ENCODE measurements around the gene MTOR.
"Not testable (repeated sequence)": the region's sequence is repeated elsewhere in the genome, so short reads cannot be mapped to it uniquely, and the experiment has no call there.

MTOR gene

GRCh38 chr1:11280719-11281376, 18.5 kb upstream of the MTOR start:
- no peak for DNase-seq (ENCODE audit: low read depth in 2 of 3, low spot score in 1 of 3)

GRCh38 chr1:11279630-11280029, 17.3 kb upstream of the MTOR start:
- no peak for DNase-seq (ENCODE audit: low read depth in 2 of 3, low spot score in 1 of 3)

- DNase-seq (ENCODE audit: low read depth in 2 of 3, low spot score in 1 of 3) = no peak
These were observed 16.8 kb upstream of the MTOR start for GRCh38 chr1:11279152-11279551.

- DNase-seq (ENCODE audit: low read depth in 2 of 3, low spot score in 1 of 3) = peak in 1 of 3 donors; percentile 14
These were observed 11.4 kb upstream of the MTOR start for GRCh38 chr1:11273595-11274234.

DNA sequence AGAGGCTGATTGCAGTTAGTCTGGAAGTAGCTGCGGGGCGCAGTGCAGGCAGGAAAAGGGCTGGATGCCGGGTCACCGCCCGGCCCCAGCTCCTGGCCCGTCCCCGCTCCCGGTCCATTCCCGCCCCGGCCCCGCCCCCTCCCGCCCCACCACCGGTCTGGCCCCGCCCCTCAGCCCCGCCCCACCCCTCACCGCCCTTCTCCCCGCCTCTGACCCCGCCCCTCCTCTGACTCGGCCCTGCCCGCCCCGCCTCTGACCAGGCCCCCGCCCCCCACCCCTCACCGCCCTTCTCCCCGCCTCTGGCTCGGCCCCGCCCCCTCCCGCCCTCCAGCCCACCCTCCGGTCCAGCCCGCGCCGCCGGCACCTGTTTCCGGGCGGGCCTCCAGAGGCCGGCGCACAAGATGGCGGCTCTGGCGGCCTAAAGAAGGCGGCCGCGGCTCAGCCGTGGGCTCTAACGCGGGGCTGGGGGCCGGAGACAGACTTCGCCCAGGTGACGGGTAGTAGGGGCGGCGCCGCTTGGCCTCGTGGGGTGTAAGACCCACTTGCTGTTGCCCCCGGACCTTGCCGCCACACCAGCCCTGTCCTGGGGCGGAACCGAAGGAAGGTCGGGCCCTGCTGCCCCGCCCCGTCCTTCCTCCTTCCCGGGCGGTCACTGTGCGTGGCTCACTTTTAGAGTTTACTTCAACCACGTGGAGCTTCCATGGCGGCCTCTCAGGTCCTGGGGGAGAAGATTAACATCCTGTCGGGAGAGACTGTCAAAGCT, 10.7 kb upstream of the MTOR start, which contains the start of gene UBIAD1:
Gene UBIAD1 (plus strand): TSS at position 367 of the 763 bp plus-strand sequence. CDS start 334 bp downstream, at position 701.
- peak; percentile 76 to 82 (median 76) for DNase-seq (ENCODE audit: low read depth in 2 of 3, low spot score in 1 of 3)

- no peak for DNase-seq (ENCODE audit: low read depth in 2 of 3, low spot score in 1 of 3)
These were observed 10.1 kb upstream of the MTOR start for GRCh38 chr1:11272544-11272831.

DNA sequence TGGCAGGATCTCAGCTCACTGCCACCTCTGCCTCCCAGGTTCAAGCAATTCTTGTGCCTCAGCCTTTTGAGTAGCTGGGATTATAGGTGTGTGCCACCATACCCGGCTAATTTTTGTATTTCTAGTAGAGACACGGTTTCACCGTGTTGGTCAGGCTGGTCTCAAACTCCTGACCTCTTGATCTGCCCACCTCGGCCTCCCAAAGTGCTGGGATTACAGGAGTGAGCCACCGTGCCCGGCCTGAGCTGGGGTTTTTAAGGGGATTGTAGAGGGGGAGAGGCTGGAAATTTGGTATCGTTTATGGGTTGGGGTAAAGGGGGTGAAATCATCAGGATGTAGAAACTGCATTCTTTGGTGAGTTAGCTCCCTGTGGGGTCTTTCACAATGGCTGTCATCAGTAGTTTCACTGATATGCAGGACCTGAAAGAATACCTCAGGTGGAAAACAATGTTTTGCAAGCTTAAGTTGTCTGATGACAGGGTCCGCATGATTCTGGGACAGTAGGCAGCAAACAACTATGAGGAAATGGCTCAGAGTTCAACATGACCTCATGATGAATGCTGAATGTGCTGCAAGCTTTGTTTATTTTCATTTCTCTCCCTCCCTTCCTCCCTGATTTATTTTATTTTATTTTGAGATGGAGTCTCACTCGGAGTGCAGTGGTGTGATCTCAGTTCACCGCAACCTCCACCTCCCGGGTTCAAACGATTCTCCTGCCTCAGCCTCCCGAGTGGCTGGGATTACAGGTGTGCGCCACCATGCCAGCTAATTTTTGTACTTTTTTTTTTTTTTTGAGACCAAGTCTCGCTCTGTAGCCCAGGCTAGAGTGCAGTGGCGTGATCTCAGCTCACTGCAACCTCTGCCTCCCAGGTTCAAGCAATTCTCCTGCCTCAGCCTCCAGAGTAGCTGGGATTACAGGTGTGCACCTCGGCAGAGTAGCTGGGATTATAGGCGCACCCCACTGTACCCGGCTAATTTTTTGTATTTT, 5.3 kb upstream of the MTOR start:
- DNase-seq (ENCODE audit: low read depth in 2 of 3, low spot score in 1 of 3) = not testable (repeated sequence)

GRCh38 chr1:11266268-11267074, 4.1 kb upstream of the MTOR start:
- DNase-seq (ENCODE audit: low read depth in 2 of 3, low spot score in 1 of 3) = no peak

GRCh38 chr1:11256299-11256698, 6.1 kb downstream of the MTOR start:
- DNase-seq (ENCODE audit: low read depth in 2 of 3, low spot score in 1 of 3) = no peak

GRCh38 chr1:11253226-11253625, 9.1 kb downstream of the MTOR start:
- no peak for DNase-seq (ENCODE audit: low read depth in 2 of 3, low spot score in 1 of 3)

- DNase-seq (ENCODE audit: low read depth in 2 of 3, low spot score in 1 of 3) = no peak
These were observed 9.8 kb downstream of the MTOR start for GRCh38 chr1:11252538-11252937.

GRCh38 chr1:11248169-11248568, 14.2 kb downstream of the MTOR start:
- DNase-seq (ENCODE audit: low read depth in 2 of 3, low spot score in 1 of 3) = no peak

GRCh38 chr1:11245904-11246719, 16.2 kb downstream of the MTOR start:
- no peak for DNase-seq (ENCODE audit: low read depth in 2 of 3, low spot score in 1 of 3)

GRCh38 chr1:11245248-11245647, 17.1 kb downstream of the MTOR start:
- DNase-seq (ENCODE audit: low read depth in 2 of 3, low spot score in 1 of 3) = no peak

DNA sequence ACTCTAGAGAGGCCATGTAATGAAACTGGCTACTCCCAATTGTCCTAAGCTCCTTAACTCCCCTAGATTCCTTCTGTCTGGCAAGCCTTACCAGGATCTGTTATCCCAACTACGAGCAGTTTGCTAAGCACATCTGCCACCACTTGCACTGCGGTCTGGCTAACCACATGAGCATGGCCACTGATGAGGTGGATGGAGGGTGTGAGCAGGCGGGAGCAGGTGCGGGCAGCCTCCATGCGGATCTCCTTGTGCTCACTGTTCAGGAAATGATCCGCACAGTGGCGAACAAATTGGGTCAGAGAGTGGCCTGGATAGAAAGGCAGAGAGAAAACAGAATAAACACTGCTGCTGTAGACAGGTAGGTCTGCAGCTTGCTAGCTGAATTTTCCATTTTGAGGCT, 24.0 kb downstream of the MTOR start:
- DNase-seq (ENCODE audit: low read depth in 2 of 3, low spot score in 1 of 3) = no peak

- DNase-seq (ENCODE audit: low read depth in 2 of 3, low spot score in 1 of 3) = no peak
These were observed 25.0 kb downstream of the MTOR start for GRCh38 chr1:11237356-11237755.

DNA sequence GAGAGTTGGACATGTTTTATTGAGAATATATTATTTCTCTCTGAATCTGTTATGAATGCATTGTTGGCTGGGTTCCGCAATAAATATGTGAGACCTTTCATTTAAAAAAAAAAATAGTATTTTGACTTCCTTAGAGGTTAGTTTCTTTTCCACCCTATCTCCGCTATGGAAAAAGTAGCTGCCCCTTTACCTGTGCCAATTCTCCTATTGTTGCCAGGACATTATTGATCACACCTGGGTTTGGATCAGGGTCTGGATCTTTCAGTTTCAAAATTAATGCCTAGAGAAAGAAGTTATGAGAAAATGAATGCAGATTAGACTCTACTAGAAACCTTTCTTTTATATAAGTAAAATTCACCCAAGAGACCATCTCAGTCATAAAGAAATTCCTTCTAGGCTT, 29.1 kb downstream of the MTOR start:
- no peak for DNase-seq (ENCODE audit: low read depth in 2 of 3, low spot score in 1 of 3)

DNA sequence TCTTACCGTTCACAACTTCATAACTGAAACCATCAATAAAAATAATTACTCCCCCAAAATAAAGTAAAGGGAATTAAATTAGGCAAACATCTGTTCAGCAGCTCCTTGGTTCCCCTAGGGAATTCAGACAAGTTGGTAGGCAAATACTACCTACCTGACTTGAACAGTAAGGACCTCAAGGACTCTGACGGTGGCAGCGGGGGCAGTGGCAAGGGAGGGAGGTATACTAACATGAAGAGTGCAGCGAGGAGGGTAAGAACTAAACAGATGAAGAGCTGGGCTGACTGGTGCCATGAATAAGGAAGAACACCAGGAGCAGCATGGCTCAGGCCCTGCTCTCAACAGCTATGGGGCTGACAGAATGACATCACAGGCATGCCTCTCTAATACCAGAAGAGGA, 33.1 kb downstream of the MTOR start:
- DNase-seq (ENCODE audit: low read depth in 2 of 3, low spot score in 1 of 3) = no peak
